Stimulated activated CD4-positive, alpha-beta T cell treated with anti-CD3 and anti-CD28 coated beads, Interleukin-12 subunit alpha, Interleukin-12 subunit beta, amount 100 ng/mL, for 24 hours (primary cell): Measurements from ENCODE around the gene HNRNPH2.

Experiments
- DNase-seq, 2 experiments: peaks; one replicate each; pipeline ENCODE4 v3.0.0-alpha.2; 2020; ENCODE audit warnings: low read depth in 2 of 2

Gene HNRNPH2

GRCh38 chrX:101460669-101461068, 52.6 kb downstream of the HNRNPH2 start:
- DNase-seq: no peak

- DNase-seq: no peak
Measured at GRCh38 chrX:101462892-101463291, 54.9 kb downstream of the HNRNPH2 start.
